GM18867 (cell line): ENCODE data around the gene KANK4.

Experiments
- ATAC-seq: cut with Tn5 transposase; IDR thresholded peaks from one replicate; pipeline ENCODE4 v1.9.1; 2021; ENCODE audit warnings: mild to moderate bottlenecking, moderate library complexity; ENCODE audit not compliant: unreplicated experiment

Gene KANK4

DNA sequence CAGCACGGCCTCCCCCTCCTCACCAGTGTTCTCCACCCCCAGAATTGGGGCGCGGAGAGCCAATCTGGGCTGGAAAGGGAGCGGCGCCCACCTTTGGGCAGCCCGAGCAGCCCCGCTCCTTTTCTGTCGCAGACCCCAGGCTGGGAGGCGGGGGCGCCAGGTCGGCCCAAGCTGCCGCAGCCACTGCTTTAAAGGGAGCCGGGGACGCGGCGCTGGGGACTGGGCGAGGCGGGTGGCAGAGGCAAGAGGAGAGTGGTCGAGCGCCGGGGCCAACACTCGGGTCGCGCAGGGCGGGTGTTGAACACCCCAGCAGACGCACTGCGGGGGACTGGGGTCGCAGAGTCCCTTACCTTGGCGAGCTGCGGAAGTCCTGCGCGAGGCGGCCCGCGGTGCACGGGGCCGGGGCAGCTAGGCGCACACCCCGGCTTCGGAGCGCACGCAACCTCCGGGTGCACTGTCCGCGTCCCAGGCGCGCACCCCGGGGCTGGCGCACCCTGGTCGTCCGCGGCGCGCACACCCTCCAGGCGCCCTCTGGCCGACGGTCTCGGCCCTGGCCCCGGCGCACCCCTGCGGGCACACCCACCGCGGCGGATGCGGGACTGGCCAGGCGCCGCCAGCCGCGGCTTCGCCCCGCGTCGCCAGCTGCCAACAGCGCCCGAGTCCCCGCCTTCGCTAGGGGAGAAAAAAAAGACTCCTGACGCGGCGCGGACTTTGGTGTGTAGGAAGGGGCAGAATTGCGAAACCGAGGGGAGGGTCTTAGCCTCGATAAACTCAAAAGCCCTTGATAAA, at the start of gene KANK4:
Gene KANK4, minus strand, starts transcription at position 679 of the 789 bp plus-strand sequence. CDS start 37,870 bp downstream, outside the sequence.
- ATAC-seq, result no peak

DNA sequence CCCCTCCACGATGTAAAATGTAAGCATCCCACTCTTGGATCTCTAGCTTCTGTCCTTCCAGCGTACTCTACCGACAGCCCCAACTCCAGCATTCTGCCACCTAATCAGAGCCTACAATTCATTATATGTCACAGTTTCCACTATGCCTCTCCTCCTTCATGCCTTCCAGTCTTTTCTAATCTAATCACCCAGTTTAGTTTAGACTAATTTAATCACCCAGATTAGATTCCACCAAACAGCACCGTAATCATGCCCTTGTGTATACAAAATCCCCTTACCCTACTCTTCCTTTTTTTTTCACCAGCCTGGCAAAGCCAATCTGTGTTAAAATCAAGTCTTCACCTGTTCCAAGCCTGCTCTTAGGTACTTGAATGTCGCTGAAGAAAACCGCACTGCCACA, 49.8 kb upstream of the KANK4 start:
- ATAC-seq, result no peak

DNA sequence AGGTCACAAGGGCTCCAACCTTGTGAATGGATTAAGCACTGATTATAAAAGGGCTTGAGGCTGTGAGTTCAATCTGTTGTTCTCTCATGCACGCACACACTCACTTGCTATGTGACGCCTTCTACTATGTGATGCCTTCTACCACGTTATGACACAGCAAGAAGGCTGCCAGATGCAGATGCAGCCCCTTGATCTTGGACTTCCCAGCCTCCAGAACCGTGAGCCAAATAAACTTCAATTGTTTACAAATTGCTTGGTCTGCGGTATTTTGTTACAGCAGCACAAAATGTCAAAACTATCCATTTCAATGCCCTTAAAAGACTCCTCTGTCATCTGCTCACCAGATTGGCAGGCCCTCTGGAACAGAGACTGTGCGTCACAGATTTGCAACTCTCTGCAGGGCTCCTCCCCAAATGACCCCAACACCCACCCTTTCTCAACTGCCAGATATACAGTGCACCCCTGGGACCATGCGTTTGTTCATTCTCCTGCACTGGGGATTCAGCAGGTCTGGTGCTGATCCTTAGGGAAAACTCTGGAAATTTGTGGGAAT, 47.8 kb upstream of the KANK4 start:
- ATAC-seq, result no peak

DNA sequence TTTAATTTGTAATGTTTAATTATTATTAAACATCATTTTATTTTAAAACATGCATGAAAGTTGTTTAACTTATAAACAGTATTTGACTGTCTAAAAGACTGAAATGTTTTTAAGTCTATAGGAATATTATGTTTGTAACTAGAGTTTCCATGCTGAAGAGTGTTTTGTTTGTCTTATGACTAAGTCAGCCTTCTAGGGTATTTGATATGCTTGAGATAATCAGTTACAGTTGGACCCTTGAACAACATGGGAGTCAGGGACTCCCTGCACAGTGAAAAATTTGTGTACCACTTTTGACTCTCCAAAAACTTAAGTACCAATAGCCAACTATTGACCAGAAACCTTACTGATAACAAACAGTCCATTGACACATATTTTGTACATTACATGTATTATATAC, 45.5 kb upstream of the KANK4 start:
- ATAC-seq, result no peak

DNA sequence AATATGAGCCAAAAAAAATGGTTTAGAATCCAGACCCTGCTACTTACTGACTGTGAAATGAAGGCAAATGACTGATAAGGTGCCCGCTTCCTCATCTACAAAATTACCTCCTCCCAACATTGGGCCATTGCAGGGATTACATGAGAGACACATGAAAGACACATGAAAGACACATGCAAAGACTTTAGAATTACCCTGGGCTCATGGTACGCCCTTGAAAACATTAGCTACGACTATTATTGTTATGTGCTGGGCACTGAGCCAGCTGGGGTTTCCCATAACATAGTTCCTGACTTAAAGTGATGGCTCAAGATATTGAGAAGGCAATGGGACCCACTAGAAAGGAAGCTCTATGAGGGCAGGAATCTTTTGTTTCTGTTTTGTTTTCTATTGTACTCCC, 43.7 kb upstream of the KANK4 start:
- no peak for ATAC-seq

DNA sequence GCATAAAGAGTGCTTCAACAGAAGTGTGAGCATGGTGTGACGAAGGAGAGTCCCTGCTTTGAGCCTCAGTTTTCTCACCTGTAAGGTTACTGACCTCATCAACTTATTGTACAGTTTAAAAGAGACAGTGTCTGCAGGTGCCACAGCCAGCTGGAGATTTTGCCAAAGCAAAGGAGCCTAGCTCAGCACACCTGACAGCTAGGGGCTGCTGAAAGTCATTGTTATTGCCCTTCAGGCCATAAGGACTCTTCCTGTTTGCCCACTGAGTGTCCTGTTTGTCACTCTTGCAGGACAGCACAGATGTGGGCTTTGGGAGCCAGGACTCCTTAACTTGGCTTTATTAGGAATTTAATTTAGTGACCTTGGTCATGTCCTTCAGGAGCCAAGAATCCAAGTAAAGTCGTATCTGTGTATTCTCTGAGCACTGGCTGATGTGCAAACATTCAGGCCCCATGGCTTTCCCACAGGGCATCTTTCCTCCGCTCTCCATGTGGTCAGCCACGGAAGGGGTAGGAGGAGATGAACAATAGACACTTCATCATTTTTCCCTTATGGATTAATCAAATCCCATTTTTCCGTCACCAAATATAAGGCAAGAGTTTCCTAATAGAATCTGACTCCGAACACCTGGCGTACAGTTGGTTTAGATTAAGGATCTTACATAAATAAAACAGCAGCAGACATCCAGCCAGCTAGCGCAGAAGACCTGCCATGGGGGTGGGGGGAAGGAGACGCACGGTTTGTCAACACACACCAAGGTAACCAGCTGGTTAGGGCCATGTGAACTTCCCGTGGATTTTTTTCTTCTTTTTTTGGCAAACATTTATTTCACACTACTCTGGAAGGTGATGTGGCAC, 43.1 kb upstream of the KANK4 start:
- no peak for ATAC-seq

DNA sequence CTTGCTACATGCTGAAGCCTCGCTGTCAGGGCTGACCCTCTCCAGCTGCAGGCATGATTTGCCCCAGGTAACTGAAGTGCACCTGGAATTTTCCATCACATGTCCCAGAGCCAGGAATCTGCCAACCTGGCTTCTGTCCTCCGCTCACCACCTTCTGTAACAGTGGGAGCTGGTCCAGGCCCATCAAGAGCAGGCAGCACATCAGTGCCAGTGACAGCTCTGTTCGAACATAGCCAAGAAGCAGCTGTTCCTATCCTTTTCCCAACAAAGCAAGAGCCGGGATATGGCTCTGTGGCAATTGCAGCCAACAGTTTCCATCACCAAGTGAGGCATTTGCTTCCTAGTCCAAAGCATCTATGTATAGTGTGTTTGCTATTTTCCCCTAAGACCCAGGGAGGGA, 42.2 kb upstream of the KANK4 start:
- no peak for ATAC-seq

DNA sequence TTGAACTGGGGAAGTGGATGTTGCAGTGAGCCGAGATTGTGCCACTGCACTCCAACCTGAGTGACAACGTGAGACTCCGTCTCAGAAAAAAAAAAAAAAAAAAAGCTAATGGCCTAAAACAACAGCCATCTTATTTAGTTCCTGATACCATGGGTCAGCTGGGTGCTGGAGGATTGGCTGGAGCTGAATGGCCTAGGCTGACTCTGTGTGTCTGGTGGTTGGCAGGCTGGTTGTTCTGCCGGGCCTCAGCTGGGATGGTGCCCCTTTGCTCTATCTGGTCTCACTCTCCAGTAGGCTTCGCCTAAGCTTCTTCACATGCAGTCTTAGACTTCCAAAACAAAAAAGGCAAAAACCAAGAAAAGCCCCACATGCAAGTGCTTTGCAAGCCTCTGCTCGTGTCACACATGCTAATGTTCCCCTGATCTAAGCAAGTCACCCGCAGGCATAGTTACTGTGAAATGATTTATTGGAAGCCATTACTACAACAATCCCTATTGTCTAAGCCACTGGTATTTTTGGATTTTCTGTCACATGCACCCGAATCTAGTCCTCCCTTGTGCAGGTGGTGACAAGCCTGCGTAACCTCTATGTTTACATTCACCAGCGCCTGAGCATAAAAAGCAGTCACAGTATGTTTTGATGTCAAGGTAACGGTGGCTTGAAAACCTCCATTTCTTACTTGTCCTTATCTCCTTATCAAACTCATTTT, 39.6 kb upstream of the KANK4 start:
- ATAC-seq, result no peak

DNA sequence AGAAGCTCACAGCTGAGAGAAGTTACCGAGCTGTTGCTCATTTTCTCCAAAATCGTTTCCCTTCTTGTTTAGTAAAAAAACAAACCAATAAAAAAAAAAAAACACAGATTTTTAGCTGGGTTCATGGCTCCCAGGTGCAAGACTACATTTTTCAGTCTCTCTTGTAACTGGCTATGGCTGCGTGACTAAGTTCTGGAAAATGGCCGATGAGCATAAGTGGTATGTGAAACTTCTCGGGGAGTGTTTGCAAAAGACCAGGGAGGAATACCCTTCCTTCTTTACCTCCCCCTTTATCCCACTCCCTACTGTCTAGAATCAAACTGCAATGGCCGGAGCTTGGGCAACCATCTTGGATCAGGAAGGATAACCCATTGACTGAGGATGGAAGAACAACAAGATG, 38.7 kb upstream of the KANK4 start:
- ATAC-seq, result no peak

DNA sequence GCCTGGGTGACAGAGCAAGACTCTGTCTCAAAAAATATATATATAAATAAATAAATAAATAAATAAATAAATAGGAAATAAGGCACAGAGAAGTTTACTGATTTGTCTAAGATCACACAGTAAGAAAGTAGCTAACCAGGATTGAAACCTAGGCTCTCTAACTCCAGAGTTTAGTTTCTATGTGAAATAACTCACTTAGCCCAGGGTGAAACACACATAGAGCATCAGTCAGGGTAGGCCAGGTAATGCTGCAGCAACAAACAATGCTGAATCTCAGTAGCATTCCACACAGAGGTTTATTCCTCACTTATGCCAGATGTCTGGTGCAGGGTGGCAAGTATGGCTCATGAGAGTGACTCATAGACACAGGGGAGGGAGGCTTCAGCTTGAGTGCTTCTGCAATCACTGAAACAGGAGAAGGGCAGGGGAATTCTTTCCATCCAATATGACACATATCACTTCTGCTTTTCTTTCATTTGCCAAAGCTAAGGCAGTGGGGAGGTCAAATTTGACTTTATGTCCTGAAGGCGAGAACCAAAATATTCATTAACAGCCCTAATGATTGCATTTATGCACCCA, 37.1 kb upstream of the KANK4 start:
- ATAC-seq, result peak; percentile 52

DNA sequence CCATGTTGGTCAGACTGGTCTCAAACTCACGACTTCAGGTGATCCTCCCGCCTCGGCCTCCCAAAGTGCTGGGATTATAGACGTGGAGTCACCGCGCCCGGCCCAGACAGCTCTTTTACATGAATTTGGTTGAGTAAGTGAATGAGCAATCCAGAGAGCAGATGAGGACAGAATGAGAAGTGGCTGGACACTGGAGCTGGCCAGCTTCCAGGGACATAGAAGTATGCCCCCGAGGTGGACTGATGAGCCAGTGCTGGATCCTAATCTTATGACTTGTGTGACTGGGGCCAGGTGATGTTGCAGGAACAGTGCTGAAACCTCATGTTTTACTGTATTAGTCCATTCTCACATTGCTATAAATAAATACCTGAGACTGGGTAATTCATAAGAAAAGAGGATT, 35.9 kb upstream of the KANK4 start:
- no peak for ATAC-seq

DNA sequence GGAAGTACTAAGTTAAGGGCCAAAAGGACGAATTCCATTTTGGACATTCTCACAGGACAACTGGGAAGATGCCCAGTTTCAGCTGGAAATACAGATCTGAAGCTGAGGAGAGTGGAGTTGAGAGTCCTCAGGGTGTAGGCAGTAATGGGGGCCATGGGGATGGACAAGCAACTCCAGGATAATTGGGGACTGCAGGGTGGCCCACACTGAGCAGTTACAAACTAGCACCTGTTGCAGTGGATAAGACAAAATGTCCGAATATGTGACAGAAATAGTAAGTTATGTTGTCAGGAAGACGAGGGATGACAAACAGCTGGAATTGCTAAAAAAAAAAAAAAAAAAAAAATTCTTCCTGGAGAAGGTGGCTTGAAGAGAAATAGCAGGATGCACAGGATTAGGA, 34.6 kb upstream of the KANK4 start:
- ATAC-seq, result no peak

DNA sequence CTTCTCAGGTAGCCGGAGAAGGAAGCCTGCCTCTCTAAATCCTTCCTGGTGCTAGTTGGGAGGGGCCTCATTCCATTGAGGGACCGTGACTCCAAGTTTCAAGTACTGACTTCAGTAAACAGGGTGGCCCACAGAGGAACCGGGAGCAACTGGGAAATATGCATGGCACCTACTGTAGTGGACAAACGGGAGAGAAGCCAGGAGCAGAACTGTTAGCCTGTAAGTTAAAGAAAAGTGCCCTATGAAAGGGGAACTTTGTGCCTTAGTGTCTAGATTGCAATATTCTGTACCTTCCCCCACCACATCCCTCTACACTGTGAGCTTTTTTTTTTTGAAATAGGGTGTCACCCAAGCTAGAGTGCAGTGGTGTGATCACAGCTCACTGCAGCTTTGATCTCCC, 33.2 kb upstream of the KANK4 start:
- ATAC-seq, result no peak

DNA sequence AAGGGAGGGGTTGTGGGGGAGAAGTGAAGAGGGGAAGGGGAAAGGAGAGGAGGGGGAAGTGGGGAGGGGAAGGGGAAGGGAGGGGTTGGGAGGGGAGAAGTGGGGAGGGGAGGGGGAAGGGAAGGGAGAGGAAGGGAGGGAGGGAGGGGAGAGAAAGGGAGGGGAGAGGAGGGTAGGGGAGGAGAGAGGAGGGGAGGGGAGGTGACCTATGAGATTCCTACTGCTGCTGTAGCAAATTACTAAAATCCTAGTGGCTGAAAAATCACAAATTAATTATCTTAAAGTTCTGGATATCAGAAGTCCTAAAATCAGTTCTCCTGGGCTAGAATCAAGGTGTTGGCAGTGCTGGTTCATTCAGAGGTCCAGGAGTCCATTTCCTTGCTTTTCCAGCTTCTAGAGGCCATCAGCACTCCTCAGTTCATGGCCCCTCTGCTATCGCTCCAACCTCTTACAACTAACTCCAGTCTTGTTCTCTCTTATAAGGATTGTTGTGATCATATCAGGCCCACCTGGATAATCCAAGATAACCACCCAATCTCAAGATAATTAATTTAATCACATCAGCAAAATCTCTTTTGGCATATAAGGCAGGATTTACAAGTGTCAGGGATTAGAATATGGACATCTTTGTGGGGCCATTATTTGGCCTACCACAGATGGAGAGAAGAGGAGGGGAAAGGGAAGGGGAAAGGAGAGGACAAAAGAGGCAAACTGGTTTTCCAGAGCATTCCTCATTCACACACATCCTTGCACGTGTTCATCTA, 30.4 kb upstream of the KANK4 start:
- no peak for ATAC-seq

DNA sequence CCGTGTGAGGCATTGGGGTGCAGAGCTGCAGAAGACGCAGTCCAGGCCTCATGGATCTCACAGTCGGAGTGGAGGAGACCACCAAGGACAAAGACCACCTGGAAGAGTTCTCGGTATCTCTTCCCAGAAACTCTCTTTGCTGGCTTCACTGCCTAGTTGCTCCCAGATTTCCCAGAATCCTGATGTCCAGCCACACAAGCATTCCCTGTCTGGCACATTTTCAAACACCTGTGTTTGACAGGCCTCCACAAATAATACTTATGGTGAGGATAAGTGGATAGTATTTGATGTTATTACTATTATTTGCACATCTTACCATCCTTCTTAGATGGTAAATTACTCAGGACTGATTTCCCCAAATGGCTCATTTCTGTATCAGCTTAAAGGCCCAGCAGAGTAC, 27.7 kb upstream of the KANK4 start:
- no peak for ATAC-seq

DNA sequence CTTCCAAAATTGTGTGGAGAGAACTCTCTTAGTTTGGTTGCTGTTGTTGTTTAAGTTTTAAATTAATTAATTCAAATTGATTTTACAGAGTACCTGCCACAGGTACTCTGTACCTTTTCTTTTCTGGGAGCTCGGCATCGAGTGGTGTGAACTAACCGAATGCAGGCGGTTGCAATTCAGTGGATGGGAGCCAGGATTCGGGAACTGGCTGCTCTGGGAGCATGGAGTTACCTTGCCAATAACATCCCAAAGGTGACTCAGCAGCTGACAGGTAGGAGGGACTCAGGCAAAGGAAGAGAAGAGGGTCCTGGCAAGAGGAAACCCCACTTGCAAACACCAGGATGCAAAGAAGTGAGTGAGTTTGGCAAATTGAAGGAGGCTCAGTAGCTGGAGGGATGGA, 24.7 kb upstream of the KANK4 start:
- no peak for ATAC-seq

DNA sequence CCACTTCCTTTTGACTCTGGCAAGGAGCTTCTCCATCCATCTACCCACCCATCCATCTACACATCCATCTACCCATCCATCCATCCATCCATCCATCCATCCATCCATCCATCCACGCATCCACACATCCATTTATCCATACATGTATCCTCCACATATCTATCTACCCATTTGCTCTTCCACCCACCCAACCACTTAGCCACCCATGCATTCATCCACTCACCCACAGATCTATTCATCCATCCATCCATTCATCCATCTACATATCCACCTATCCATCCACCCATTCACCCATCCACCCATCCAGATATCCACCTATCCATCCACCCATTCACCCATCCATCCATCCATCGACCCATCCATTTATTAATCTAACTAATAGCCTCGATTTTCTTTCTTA, 23.0 kb upstream of the KANK4 start:
- no peak for ATAC-seq

DNA sequence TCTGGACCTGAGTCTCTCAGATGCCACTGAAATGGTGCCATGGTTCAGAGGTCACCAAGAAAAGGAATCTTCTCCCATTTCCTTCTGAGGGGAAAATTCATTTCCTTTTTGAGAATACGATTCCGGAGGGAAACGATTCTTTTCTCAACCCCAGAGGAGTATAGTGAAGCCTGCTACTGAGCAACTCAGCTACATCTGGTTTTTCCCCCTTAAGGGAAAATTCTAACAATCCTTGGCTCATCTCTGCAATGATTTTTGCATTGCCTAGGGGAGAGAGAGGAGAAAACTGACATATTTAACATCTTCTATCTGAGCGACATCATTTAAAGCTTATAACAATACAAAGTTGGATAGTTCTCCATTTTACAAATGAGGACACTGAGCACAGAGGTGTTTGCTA, 22.4 kb upstream of the KANK4 start:
- no peak for ATAC-seq

DNA sequence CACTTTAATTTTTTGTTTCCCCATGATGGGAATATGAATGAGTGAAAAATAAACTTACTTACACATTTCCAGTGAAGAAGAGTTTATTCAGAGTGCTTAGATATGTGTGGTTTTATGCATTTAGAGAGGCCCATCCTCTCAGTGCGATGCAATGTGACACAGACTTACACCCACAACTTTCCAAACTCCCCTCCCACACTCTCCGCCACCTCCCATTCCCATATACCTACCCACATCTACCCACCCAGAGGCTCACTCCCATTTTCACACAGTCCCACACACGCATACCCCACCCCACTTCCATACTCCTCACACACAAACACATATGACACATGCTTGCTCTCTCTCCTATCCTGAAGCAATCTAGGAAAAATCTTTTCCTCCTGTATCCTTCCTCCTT, 21.9 kb upstream of the KANK4 start:
- no peak for ATAC-seq
